OCI-LY1 (cell line): ENCODE measurements around the gene CENPQ.

ENCODE experiments used
- EZH2 ChIP-seq: fragments of 200-600 bp; sonication (generic), shearing (Covaris generic); IDR thresholded peaks from 2 replicates; pipeline ENCODE4 v1.8.0; 2017; ENCODE audit warnings: borderline replicate concordance, mixed run types, mild to moderate bottlenecking, antibody characterized with exemption, low read length, moderate library complexity, mixed read lengths
- TF ChIP-seq, protein P1 (sequence below): fragments of 200-600 bp; sonication (generic), shearing (Covaris generic); IDR thresholded peaks from 2 replicates; pipeline ENCODE4 v1.5.1; 2017; ENCODE audit warnings: mild to moderate bottlenecking, antibody characterized with exemption, low read length, moderate library complexity, mixed read lengths

DNA sequence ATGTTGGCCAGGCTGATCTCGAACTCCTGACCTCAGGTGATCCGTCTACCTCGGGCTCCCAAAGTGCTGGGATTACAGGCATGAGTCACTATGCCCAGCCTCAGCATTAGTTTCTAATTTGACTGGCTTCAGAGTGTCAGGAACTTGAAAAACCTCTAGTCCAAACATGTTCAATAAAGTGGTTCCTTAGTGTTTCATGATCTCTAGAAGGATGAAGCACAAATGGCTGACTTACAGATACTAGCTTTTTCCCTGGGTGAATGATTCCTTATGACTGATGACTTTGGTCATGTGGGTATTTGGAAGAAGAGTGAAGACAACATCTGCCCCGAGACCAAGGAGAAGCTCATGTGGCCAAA lies 53.0 kb downstream of the CENPQ start:
- TF ChIP-seq, protein P1, sequence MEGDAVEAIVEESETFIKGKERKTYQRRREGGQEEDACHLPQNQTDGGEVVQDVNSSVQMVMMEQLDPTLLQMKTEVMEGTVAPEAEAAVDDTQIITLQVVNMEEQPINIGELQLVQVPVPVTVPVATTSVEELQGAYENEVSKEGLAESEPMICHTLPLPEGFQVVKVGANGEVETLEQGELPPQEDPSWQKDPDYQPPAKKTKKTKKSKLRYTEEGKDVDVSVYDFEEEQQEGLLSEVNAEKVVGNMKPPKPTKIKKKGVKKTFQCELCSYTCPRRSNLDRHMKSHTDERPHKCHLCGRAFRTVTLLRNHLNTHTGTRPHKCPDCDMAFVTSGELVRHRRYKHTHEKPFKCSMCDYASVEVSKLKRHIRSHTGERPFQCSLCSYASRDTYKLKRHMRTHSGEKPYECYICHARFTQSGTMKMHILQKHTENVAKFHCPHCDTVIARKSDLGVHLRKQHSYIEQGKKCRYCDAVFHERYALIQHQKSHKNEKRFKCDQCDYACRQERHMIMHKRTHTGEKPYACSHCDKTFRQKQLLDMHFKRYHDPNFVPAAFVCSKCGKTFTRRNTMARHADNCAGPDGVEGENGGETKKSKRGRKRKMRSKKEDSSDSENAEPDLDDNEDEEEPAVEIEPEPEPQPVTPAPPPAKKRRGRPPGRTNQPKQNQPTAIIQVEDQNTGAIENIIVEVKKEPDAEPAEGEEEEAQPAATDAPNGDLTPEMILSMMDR, result no peak
- no peak for TF ChIP-seq EZH2
